Ishikawa (cell line): ENCODE data around the gene FKBP15.

Source experiments
- CEBPB ChIP-seq: IDR thresholded peaks from 2 replicates; pipeline ENCODE4 v1.6.1; 2012
- CREB1 ChIP-seq: IDR thresholded peaks from 2 replicates; pipeline ENCODE4 v1.6.1; 2012; ENCODE audit warnings: low read depth
- EGR1 ChIP-seq: IDR thresholded peaks from 2 replicates; pipeline ENCODE4 v1.6.1; 2012
- EP300 ChIP-seq: IDR thresholded peaks from 2 replicates; pipeline ENCODE4 v1.6.1; 2012; ENCODE audit warnings: borderline replicate concordance
- FOXM1 ChIP-seq: IDR thresholded peaks from 2 replicates; pipeline ENCODE4 v1.6.1; 2012; ENCODE audit warnings: low read depth, borderline replicate concordance
- NFIC ChIP-seq: IDR thresholded peaks from 2 replicates; pipeline ENCODE4 v1.6.1; 2012
- RAD21 ChIP-seq: IDR thresholded peaks from 2 replicates; pipeline ENCODE4 v1.6.1; 2012; ENCODE audit warnings: low read depth
- TAF1 ChIP-seq: IDR thresholded peaks from 2 replicates; pipeline ENCODE4 v1.6.1; 2012; ENCODE audit warnings: low read depth, mild to moderate bottlenecking
- TCF12 ChIP-seq: IDR thresholded peaks from 2 replicates; pipeline ENCODE4 v1.6.1; 2012; ENCODE audit warnings: low read depth
- TEAD4 ChIP-seq: IDR thresholded peaks from 2 replicates; pipeline ENCODE4 v1.6.1; 2012
- YY1 ChIP-seq: IDR thresholded peaks from 2 replicates; pipeline ENCODE4 v1.6.1; 2012; ENCODE audit warnings: low read depth
- ZBTB7A ChIP-seq: IDR thresholded peaks from 2 replicates; pipeline ENCODE4 v1.6.1; 2012; ENCODE audit warnings: low read depth
- TF ChIP-seq, protein P1 (sequence below): IDR thresholded peaks from 2 replicates; pipeline ENCODE4 v1.6.1; 2012
- TF ChIP-seq, protein P2 (sequence below): IDR thresholded peaks from 2 replicates; pipeline ENCODE4 v1.6.1; 2012; ENCODE audit warnings: low read depth, mild to moderate bottlenecking
- TF ChIP-seq, protein P3 (sequence below): IDR thresholded peaks from 2 replicates; pipeline ENCODE4 v1.6.1; 2012

Gene FKBP15

DNA sequence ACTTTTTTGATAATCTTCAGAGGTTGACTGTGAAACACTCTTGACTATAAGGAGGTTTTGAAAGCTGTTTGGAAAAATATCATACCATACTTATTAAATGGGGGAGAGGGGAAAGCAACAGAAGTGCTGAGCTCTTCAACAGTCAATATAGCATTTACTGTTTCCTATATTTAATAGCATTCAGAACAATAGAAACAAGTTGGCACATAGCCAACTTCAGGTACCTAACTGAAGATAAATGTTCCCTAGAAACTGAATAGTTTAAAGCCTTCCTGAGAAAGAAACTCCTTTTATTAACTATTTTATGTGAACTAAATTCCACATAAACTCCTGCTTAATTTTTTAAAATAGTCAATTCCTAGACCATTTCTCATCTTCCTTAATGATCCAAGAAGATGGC lies 26.6 kb upstream of the FKBP15 start:
- TF ChIP-seq RAD21, result no peak
- peak; percentile 72 for TF ChIP-seq NFIC

DNA sequence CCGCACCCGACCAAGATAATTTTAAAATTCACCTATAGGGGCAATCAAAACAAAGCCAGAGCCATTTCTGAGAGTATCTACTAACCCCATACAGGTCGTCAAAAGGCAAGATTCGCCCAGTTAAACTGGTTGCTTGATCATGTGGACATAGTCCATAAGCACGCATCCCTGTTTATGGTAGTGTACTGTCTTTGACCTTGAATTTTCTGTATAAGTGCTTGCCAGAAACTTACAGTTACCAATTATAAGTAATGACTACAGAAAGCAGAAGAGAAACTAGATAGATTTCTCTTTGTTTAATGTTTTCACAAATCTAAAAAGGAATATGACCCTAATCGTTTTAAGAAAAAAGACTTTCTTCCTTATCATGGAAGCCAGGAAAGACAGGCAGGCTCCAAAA lies 25.9 kb upstream of the FKBP15 start:
- TF ChIP-seq, protein P1, sequence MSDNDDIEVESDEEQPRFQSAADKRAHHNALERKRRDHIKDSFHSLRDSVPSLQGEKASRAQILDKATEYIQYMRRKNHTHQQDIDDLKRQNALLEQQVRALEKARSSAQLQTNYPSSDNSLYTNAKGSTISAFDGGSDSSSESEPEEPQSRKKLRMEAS, result no peak
- TF ChIP-seq CEBPB (no peak), TAF1 (no peak), TEAD4 (no peak), YY1 (no peak), NFIC (no peak), RAD21 (no peak), CREB1 (no peak), FOXM1 (no peak), EGR1 (no peak), ZBTB7A (no peak), TCF12 (no peak), EP300 (no peak)
- TF ChIP-seq, protein P2, sequence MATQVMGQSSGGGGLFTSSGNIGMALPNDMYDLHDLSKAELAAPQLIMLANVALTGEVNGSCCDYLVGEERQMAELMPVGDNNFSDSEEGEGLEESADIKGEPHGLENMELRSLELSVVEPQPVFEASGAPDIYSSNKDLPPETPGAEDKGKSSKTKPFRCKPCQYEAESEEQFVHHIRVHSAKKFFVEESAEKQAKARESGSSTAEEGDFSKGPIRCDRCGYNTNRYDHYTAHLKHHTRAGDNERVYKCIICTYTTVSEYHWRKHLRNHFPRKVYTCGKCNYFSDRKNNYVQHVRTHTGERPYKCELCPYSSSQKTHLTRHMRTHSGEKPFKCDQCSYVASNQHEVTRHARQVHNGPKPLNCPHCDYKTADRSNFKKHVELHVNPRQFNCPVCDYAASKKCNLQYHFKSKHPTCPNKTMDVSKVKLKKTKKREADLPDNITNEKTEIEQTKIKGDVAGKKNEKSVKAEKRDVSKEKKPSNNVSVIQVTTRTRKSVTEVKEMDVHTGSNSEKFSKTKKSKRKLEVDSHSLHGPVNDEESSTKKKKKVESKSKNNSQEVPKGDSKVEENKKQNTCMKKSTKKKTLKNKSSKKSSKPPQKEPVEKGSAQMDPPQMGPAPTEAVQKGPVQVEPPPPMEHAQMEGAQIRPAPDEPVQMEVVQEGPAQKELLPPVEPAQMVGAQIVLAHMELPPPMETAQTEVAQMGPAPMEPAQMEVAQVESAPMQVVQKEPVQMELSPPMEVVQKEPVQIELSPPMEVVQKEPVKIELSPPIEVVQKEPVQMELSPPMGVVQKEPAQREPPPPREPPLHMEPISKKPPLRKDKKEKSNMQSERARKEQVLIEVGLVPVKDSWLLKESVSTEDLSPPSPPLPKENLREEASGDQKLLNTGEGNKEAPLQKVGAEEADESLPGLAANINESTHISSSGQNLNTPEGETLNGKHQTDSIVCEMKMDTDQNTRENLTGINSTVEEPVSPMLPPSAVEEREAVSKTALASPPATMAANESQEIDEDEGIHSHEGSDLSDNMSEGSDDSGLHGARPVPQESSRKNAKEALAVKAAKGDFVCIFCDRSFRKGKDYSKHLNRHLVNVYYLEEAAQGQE, result no peak
- TF ChIP-seq, protein P3, sequence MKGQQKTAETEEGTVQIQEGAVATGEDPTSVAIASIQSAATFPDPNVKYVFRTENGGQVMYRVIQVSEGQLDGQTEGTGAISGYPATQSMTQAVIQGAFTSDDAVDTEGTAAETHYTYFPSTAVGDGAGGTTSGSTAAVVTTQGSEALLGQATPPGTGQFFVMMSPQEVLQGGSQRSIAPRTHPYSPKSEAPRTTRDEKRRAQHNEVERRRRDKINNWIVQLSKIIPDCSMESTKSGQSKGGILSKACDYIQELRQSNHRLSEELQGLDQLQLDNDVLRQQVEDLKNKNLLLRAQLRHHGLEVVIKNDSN, result no peak

DNA sequence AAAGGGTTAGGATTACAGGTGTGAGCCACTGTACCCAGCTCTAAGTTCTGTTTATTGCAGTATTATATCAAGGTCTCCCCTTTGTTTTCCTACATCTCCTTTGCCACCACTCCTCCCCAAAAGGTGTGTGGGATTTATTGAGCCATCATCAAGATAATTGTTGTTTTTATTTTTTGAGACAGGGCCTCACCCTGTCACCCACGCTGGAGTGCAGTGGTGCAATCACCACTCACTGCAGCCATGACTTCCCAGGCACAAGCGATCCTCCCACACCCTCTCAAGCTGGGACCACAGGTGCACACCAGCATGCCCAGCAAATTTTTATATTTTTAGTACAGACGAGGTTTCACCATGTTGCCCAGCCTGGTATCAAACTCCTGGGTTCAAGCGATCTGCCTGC lies 24.8 kb upstream of the FKBP15 start:
- TF ChIP-seq YY1, result no peak
- no peak for TF ChIP-seq TAF1
- TF ChIP-seq, protein P1, result no peak
- no peak for TF ChIP-seq RAD21
- TF ChIP-seq EGR1, result no peak
- TF ChIP-seq, protein P3, result no peak
- no peak for TF ChIP-seq TCF12
- no peak for TF ChIP-seq EP300
- TF ChIP-seq NFIC, result no peak
- TF ChIP-seq, protein P2, result no peak
- TF ChIP-seq FOXM1, result no peak
- TF ChIP-seq CEBPB, result no peak
- TF ChIP-seq TEAD4, result no peak
- TF ChIP-seq ZBTB7A, result no peak
- no peak for TF ChIP-seq CREB1

DNA sequence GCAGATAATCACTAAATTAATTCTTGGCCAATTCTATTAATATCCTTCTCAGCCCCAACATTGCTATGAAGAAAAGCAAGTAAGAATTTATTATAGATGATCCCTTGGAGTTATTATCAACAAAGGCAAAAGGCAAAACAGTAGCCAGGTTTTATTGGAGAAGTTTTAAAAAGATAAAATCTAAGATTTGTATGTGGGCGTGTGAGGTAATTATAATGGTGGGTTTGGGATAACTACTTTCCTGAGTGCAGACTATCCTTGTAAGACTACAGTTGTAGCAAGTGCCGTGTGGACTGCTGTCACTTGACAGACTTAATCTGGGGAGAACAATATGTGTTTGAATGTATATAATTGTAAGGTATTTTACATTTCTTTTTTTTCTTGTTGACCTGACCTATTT lies 23.5 kb upstream of the FKBP15 start:
- no peak for TF ChIP-seq RAD21
- TF ChIP-seq CREB1, result no peak
- TF ChIP-seq, protein P2, result no peak
- TF ChIP-seq TEAD4, result no peak
- no peak for TF ChIP-seq EP300
- no peak for TF ChIP-seq EGR1
- TF ChIP-seq, protein P3, result no peak
- TF ChIP-seq CEBPB, result no peak
- no peak for TF ChIP-seq FOXM1
- no peak for TF ChIP-seq YY1
